NCI-H2081 treated with DMSO at 0.1 percent for 48 hours (cell line): Measurements from ENCODE around the gene GAD2.

ENCODE experiments used
- DNase-seq: peaks from one replicate; lab custom pipeline; 2025; lab: John Stamatoyannopoulos, UW

Gene GAD2

DNA sequence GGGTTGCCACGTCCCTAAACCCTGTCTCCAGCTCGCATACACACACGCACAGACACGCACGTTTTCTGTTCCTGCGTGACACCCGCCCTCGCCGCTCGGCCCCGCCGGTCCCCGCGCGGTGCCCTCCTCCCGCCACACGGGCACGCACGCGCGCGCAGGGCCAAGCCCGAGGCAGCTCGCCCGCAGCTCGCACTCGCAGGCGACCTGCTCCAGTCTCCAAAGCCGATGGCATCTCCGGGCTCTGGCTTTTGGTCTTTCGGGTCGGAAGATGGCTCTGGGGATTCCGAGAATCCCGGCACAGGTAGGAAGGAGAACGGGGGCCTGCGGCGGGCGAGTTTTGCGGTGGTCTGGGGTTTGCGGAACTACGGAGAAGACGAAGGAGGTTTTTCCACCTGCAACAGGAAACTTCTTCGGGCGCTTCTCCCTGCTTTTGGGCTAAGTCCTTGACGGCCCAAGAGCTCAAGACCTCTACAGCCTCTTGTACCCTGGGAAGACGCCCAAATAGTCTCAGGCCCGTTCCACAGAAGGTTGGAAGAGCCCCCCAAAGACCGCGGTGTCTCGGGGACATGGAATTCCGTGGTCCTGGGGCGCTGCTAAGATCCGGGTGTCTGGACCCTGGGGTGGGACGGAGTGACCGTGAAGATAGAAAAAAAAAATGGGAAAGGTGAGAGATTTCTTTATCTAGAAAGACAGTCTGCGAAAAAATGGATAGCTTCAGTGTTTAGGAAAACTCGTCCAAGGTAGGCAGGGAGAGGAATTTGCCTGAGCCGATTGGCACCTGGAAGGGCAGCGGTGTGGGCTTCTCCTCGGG is at the start of gene GAD2:
Gene GAD2, plus strand, starts transcription at position 190 of the 811 bp plus-strand sequence. Its CDS starts 36 bp downstream, at position 226.
- no peak for DNase-seq

DNA sequence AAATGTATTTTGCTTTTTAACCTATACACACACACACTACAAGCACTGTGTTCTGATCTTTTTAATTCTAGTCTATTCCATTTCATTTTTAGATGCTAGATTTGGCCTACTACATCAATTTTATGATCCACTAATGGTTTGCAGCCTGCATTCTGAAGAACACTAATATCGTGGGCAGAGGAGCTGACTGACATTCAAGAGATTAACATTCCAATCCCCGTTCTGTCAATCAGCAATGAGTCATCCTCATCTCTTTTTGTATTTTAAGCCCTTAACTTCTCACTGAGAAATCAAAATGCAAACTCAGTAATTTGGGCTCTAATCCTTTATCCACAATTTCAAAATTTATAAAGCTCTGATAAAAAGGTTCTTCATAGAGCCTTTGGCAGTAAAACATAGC is 47.1 kb upstream of the GAD2 start:
- no peak for DNase-seq

DNA sequence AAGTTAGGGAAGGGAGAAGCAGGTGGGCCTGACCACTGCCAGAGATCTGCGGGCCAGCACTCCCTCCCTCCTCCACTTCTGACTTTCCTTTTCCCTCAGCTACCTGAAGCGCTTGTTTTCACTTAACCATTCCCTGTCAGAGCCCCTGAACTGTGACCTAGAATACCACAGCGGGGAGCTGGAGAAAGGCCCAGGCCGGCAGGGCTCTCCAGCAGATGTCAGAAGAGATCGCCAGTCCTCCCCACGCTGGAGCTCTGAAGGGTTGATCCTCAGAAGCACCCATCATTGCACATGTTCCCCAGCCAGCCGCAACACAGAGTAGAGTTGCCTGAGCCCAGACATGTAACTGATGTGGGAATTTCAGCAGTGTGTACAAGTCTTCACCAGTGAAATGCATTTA is 44.4 kb upstream of the GAD2 start:
- no peak for DNase-seq

DNA sequence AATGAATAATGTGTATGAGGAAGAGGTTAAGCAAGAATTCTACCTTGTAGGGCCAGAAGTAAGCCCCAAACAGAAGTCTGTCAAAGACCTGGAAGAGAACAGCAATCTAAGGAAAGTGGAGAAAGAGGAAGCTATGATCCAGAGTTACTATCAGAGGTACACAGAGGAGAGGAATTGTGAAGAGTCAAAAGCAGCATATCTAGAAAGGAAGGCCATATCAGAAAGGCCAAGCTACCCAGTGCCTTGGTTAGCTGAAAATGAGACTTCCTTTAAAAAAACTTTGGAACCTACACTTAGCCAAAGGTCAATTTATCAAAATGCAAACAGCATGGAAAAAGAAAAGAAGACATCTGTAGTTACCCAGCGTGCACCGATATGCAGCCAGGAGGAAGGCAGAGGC is 42.7 kb upstream of the GAD2 start:
- DNase-seq, result no peak

DNA sequence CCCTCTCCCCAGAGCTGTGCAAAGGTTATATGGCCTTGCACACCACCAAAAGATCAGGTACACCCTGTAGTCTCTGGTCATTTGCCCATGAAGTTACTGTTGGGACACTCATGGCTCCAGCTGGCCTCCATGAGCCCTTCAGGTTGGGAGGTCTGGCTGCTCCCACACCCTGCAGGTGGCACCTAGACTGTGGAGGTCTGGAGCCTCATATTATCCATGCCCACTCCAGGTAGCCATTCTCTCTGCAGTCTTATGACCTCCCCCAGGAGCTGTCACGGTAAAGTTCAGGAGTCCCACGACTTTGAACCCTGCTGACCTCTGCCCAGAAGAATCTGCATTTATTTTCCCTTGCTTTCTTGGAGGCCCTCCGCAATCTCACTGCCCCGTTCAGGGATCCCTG is 39.2 kb upstream of the GAD2 start:
- no peak for DNase-seq

DNA sequence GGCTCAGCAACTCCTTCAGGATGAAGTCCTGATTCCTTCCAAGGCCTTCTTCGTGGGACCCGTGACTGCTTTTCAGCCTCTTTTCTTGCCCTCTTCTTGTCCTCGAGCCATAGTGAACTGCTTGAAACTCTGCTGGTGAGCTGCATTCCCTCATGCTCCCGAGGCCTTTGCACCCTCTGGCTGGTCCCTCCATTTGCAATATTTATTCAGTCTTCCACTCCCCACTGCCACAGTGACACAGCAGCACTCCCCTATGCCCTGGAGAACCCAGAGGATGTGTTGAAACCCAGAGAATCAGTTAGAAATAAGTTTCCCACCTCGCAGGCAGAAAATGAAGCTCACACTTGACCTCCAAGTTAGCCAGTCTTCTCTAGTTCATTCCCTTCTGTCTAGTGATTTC is 22.3 kb upstream of the GAD2 start:
- DNase-seq, result no peak

DNA sequence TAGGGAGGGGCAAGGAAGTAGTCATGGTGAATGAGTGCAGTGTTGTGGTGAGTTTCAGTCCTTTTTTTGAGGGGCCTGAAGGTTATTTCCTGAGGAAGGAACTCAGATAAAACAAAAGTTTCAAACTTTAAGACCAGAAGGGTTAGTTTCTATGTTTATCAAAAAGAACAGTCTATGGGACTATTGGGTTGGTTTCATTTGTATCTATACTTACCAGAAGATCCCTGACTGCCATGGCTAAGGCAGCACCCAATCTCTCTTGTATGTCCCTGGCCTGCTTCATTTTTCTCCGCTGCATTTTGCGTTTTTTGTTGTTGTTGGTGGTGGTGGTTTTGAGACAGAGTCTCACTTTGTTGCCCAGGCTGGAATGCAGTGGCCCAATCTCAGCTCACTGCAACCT is 19.3 kb upstream of the GAD2 start:
- no peak for DNase-seq

DNA sequence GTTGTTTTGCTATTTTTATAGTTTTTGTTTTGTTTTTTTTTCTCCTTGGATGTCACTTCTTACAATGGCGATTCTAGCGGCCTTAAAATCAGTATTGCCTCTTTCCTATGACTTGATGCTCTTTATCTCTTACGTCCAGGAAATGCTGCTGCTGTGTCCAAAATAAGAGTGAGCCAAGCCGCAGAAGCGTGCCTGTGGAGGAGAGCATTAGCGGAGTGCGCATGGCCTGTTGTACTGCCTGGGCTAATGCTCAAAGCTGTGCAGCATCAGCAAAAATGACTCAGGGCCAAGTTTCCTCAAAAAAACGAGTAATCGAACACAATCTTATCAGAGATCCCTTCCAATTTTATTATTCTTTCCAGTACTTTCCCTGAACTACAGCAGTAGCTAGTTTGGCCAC is 18.5 kb upstream of the GAD2 start:
- no peak for DNase-seq

DNA sequence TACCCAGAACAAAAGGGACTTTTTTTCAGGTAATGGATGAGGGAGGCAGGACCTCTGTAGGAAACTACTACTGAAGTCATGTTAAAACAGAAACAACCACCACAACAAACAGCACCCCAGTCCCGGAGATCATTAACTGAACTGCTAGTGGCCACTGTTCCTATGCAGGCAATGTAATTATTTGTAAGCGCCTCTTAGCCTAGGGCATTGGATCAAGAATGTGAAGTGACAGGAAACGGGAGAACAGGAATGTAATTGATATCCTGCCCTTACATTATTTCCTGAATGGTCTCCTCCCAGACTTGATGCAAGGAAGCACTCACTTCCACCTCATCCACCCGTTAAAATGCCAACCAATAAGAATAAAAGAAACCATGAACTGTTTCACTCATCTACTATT is 16.7 kb upstream of the GAD2 start:
- DNase-seq, result peak; percentile 4

DNA sequence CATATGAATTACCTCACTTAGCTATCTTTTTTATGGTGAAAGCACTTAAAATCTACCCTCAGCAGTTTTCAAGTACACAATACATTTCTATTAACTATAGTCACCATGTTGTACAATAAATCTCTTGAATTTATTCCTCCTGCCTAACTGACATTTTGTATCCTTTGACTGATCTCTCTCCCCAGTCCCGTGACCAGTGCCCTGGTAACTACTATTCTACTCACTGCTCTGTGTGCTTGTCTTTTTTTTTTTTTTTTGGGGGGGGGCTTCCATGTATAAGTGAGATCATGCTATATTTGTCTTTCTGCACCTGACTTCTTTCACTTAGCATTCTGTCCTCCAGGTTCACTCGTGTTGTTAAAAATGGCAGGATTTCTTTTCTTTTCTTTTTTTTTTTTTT is 11.4 kb upstream of the GAD2 start:
- no peak for DNase-seq

DNA sequence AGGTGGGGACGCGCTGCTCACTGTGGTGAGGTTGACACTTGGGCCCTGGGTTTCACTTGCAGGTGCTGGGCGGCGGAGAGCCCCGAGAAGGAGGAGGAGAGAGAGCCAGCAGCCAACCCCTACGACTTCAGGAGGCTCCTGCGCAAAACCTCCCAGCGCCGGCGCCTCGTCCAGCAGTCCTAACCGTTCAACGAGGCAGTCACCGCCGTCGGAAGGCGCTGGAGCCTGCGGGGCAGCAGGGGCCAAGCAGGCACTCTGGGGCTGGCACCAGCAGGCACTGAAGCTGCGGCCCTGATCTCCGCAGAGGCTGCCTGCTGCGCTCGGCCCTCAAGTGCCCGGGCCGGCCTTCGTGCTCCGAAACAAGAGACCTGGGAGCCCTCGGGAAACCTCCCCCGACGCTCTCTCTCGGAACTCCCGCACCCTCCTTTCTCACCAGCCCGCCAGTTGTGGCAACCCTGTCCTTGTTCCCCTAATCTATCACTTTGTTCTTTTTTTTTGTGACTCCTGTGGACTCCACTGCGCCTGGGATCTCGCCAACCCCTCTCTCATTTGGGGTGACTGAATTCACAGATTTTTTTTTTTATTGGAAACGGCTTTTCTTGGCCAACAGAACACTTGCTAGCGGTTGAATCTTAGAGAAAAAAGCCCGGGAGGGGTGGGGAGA is 4.7 kb upstream of the GAD2 start:
- no peak for DNase-seq

DNA sequence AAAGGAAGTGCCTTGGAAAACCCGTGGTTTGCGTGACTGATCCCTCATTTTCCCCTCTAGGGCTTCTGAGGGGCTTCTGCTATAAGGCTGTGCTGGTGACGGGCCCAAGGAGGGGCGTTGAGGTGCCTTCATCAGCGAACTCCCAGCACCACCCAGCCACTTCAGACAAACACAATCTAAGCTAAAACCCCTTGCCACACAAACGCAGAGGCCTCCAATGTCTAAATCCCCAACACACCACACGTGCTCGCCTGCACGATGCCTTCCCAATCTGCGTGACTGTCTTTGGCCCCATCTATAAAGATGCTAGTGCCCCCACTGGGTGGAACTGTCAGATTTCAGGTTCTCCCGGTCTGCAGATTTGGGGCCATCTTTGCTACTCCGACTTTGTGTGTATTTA is 4.1 kb upstream of the GAD2 start:
- no peak for DNase-seq

DNA sequence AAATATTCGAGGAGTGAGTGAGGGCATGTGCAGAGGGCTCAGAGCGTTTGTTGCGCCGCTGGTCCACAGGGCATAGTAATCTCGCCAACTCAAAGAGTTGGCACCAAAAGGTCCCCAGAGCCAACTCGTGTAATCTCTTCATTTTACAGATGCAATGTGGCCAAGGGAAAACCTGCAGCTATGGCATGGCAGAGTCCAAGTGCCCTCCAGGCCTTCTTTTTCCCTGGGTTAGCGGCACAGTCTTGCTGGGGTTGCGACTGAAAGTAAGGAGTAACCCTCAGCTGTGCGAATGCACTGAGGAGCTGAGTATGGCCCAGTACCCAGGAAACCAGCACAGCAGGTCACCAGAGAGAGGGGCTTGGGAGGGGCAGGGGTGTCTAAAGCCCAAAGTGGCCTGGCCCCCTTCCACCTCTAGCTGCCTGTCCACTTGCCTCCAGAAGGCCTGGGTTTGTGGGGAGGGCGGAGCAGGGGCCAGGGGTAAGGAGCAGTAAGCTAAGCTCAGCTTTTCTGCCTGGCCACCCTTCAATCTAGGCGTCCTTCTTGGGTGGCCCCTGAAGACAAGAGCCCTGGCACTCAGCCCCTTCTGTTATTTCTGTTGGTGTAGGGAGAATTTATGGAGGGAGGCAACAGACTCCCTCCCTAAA is 3.3 kb upstream of the GAD2 start:
- no peak for DNase-seq

DNA sequence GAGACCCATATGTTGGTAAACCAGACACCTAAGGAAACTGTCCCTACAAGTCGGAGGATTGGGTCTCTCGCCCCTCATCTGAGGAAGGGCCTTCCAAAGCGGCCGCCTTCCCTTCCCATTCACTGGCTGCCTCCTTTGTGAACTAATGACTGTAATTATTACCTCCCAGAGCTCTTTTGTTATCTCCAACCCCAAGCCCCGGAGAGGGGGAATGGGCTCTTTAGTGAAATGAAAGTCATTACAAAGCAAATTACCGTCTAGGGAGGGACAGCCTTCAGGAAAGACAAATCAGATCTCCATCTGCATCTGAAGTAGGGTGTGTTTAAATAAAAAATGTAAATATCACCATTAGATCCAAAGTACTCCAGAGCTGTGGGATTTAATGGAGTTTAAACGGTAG is 2.6 kb upstream of the GAD2 start:
- peak; percentile 79 for DNase-seq

DNA sequence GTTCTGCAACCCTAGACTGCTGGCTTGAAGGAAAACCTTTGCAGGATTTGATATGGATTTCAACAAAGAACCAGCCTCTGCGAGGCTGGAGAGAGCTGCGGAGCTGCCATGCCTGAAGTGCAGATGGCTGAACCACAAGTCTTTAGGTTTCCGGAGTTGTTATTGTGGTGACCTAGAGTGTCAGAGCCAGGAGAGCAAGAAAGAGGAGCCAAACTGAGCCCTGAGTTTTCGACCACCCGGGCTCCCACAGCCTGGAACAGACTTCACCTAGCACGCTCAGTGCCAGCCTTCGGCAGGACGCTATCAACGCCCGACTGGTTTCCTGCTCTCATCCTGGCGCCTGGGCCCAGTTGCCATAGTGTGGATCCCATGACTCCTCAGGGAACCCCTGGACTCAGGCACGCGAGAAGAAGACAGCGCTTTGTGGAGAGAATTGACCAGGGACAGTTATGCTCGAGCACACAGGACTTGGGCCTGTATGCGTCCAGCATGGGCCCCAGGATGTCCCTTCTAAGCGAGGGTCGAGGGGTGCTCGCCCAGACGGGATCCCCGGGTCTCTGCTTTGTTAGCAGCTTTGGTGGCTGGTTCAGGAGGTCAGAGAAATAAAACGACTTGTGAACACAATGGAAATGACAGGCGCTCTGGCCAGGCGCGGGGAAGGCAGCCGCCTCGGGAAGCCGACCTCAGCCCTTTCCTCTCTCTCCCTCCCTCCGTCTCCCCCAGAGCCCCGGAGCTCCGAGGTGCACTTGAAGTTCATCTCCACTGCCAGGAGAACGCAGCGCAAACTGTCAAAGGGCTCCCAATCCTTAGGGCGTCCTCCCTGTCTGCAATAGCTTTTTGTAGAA is 1.8 kb upstream of the GAD2 start:
- DNase-seq, result no peak

DNA sequence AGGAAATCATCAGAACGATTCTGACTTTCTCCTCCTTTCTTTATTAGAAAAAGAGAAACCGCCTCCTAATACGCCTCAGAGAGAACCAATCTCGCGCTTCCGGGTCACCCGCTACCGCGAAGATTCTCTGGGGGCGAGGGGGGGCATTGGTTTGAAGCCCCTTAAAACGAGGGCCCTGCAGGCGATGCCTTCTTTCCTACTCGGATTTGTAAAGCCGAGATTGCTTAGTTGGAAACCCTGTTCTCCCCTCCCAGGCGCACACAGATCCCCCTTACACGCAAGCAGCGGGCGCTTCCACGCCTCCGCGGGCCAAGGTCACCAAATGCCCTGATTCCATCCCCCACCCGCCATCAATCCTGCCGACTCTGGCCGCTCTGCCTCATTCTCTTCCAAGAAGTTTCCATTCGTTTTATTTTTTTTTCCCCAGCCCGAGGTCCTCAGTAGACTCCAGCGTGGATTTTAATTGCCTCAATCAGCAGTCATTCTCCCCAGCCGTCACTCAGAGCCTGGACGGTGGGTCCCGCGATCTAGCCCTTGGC is 1.1 kb upstream of the GAD2 start:
- no peak for DNase-seq

DNA sequence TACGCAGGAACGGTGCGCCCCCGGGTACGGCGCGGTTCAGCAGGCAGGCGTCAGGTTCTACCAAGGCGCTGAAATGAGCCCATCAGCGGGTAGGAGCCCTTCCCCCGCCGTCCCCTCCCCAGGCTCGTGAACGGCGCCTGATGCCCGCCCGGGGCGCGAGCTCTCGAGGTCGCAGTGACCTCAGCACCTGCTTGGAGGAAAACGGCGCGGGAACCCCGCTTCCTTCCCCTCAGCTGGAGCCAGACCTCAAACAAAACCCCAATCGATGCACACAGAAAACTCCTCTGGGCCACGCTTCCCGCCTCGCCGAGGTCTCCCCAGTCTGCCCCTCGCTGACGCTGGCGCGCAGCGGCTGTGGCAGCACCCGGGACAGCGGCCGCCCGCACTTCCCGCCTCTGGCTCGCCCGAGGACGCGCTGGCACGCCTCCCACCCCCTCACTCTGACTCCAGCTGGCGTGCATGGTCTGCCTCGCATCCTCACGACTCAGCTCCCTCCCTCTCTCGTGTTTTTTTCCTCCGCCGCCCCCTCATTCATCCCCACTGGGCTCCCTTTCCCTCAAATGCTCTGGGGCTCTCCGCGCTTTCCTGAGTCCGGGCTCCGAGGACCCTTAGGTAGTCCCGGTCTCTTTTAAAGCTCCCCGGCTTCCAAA is 514 bp upstream of the GAD2 start:
- DNase-seq, result peak; percentile 10

DNA sequence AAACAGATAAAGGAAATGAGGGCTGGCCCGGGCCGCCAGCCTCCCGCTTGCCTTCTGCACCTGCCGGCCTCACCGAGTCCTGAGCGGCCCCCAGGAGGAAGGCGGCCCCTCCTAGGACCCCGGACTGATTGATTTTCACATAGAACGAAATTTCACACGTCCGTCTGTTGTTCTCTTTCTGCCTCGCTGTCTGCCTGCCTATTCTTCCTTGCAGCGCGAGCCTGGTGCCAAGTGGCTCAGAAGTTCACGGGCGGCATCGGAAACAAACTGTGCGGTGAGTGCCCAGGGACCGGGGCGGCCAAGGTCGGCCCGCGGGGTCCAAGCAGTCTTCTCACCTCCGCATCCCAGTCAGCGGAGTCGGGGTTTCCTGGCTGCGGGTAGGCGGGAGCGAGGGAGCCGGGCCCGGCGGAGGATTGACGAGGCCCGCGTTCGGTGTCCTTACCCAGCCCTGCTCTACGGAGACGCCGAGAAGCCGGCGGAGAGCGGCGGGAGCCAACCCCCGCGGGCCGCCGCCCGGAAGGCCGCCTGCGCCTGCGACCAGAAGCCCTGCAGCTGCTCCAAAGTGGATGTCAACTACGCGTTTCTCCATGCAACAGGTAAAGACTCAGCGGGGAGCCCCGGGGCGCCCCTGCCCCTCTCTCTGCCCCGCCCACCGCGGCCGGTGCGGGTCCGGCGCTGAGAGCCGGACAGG is 967 bp downstream of the GAD2 start:
- no peak for DNase-seq

DNA sequence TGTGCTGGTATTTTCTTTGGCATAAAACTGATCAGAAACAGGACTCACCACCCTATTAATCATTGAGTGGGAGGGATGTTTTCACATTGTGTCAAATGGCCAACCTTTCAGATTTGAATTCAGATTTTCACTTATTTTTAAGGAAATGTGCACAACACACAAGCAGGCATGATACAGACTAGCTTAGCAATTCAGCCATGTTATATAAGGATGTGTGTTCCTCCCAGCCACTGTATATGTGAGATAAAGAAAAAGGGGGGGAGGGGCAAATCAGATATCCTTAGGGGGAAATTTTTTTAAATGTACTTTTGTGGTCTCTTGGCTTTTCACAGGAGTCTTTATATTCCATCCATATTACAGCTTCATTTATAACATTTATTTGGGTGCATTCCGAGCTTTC is 3.1 kb downstream of the GAD2 start:
- no peak for DNase-seq

DNA sequence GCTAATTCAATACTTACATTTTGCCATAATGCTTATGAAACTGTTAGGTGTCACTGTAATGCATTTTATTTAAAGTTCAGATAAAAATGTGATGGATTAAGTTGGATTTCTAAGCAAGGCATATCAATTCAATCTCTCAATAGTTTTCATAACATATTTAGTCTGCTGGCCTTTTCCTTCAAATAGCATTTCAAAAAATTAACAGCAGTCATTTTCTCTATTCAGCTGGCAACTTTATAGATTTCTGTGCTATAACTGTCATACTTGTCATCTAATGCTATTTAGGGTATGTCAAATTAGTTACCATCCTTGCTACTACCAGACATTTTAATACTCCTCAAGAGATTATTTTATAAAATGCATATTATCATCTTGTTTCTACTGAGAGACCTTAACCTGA is 4.3 kb downstream of the GAD2 start:
- no peak for DNase-seq

DNA sequence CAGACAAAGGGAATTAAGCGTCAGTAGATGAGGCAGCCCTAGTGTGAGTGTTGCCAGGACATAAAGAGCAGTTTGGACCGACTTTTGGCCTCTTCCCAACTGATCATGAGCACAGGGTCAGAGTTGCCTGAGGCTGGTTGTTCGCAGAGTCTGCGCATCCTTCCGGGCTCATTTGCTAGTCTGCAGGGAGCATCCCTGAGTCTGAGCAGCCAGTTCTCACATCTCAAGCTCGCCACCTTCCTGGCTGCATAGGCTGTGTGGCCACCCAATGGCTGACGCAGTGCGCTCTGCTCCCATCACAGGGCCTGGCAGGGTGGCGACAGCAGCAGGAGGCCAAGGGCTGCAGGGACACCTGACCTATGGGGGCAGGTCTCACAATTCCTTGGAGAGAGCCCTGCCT is 5.0 kb downstream of the GAD2 start:
- no peak for DNase-seq
